ENCODE results near the gene MIP. TPM values are rescaled to one million over a fixed set of nuclear protein-coding genes. Genes with fewer than 3 reads are reported as not detected.

The MIP gene
- total and polyA plus RNA-seq, 2 of the 13 experiments (the other 11 are each of a cell fraction or from before 2014, with no cell fraction given): not detected

GRCh38 chr12:56476972-56477432 is 22.5 kb upstream of the MIP start (continued):
- TF ChIP-seq ZNF513 (CRISPR knock-in tag; conservative IDR thresholded peaks at IDR 0.05) (no peak), ZNF768 (CRISPR knock-in tag; IDR thresholded peaks at IDR 0.05) (no peak), KLF13 (CRISPR knock-in tag; IDR thresholded peaks at IDR 0.05) (no peak), ZNF772 (CRISPR knock-in tag; IDR thresholded peaks at IDR 0.05) (no peak), TFDP1 (CRISPR knock-in tag; IDR thresholded peaks at IDR 0.05; ENCODE audit: borderline replicate concordance) (no peak), ZBTB8A (CRISPR knock-in tag; IDR thresholded peaks at IDR 0.05; ENCODE audit: borderline replicate concordance, low read depth) (no peak), NCOR1 (IDR thresholded peaks at IDR 0.05; ENCODE audit: borderline replicate concordance, low read length) (no peak), PREB (CRISPR knock-in tag; IDR thresholded peaks at IDR 0.05) (no peak), ZNF234 (CRISPR knock-in tag; conservative IDR thresholded peaks at IDR 0.05) (no peak), ZNF275 (CRISPR knock-in tag; IDR thresholded peaks at IDR 0.05; ENCODE audit: borderline replicate concordance) (no peak), TIGD3 (CRISPR knock-in tag; IDR thresholded peaks at IDR 0.05; ENCODE audit: borderline replicate concordance) (no peak), SRF (IDR thresholded peaks at IDR 0.05; ENCODE audit: low read depth, low read length) (no peak), ZNF451 (CRISPR knock-in tag; IDR thresholded peaks at IDR 0.05) (no peak), PPARG (CRISPR knock-in tag; conservative IDR thresholded peaks at IDR 0.05) (no peak), AGO2 (optimal IDR thresholded peaks at IDR 0.05; ENCODE audit: low read depth, low read length) (no peak), TBX2 (CRISPR knock-in tag; IDR thresholded peaks at IDR 0.05; ENCODE audit: borderline replicate concordance) (peak; percentile 82), SCMH1 (CRISPR knock-in tag; IDR thresholded peaks at IDR 0.05; ENCODE audit: borderline replicate concordance) (no peak), SMARCC2 (IDR thresholded peaks at IDR 0.05) (no peak), JDP2 (CRISPR knock-in tag; IDR thresholded peaks at IDR 0.05; ENCODE audit: borderline replicate concordance) (no peak), MAF1 (CRISPR knock-in tag; IDR thresholded peaks at IDR 0.05; ENCODE audit: borderline replicate concordance) (no peak), ZNF292 (CRISPR knock-in tag; IDR thresholded peaks at IDR 0.05; ENCODE audit: borderline replicate concordance, low read depth) (no peak; the same call in 1 of the 2 replicates), E2F1 (CRISPR knock-in tag; IDR thresholded peaks at IDR 0.05) (no peak)

Measured in HepG2 (cell line).